HCT116 (cell line): ENCODE results near the gene COA3. TPM values are rescaled to one million over a fixed set of nuclear protein-coding genes. Genes with fewer than 3 reads are reported as not detected.

Experiments used
- ATAC-seq: fragments of 200-7000 bp; cut with Tn5 transposase; 2 replicates; pipeline ENCODE4 v1.9.1; 2020; ENCODE audit warnings: mild to moderate bottlenecking, moderate library complexity
- BruUV-seq: library from RNA; stranded (reverse); fragments of 400-500 nt; replicated peaks from 2 replicates; lab custom pipeline; 2021; lab: Mats Ljungman, UMichigan
- CTCF ChIA-PET: fragments of 300-600 bp; sonication (Branson Sonifier 250); formaldehyde crosslinking; loops from one replicate; lab custom pipeline; 2021; ENCODE audit warnings: antibody characterized with exemption; lab: Charles Lee
- POLR2A ChIA-PET: fragments of 300-600, 350-600 bp; sonication (Branson Sonifier 250); formaldehyde crosslinking; loops from one replicate; lab custom pipeline; 2021; ENCODE audit warnings: antibody characterized with exemption; lab: Charles Lee
- RAD21 ChIA-PET, 2 experiments: fragments of 300-600 bp; sonication (Branson Sonifier 250); formaldehyde crosslinking; loops; one replicate each; lab custom pipeline; 2023; ENCODE audit warnings: low total read pairs in 2 of 2; ENCODE audit not compliant: uncharacterized antibody in 2 of 2, unreplicated experiment in 2 of 2, low non-redundant PET in 1 of 2; lab: Charles Lee
- DNase-seq: peaks from one replicate; pipeline ENCODE4 v3.0.0-alpha.2; 2010; ENCODE audit warnings: low read depth, low spot score
- H2AFZ ChIP-seq: fragments of 200-600 bp; shearing (Covaris generic), sonication (generic); 2 replicates; pipeline ENCODE4 v1.6.1; 2017; ENCODE audit warnings: low read depth, mixed run types, mixed read lengths, antibody characterized with exemption, low read length; ENCODE audit not compliant: poor library complexity, severe bottlenecking
- H3K27ac ChIP-seq: 2 replicates; pipeline ENCODE4 v1.5.1; 2012; ENCODE audit warnings: low read depth, low read length
- H3K27me3 ChIP-seq: fragments of 200-600 bp; sonication (generic); 2 replicates; pipeline ENCODE4 v1.6.1; 2016; ENCODE audit warnings: mixed run types, low read length, mixed read lengths; ENCODE audit not compliant: insufficient read depth
- H3K36me3 ChIP-seq, 2 experiments: fragments of 200-500 bp in 1 of 2; fragments of 200-600 bp in 1 of 2; sonication (Bioruptor generic) in 1 of 2; sonication (generic) in 1 of 2; 2 replicates each; pipeline versions ENCODE4 v1.5.1 to v1.6.1; 2014 to 2016; ENCODE audit warnings: low read length in 2 of 2, inconsistent platforms in 1 of 2, mixed read lengths in 1 of 2, mixed run types in 1 of 2; ENCODE audit not compliant: insufficient read depth in 2 of 2, control insufficient read depth in 1 of 2
- H3K4me1 ChIP-seq, 2 experiments: fragments of 200-600 bp in 1 of 2; sonication (generic) in 1 of 2; 2 replicates each; pipeline versions ENCODE4 v1.5.1 to v1.6.1; 2012 to 2017; ENCODE audit warnings: low read length in 2 of 2, inconsistent platforms in 1 of 2, mild to moderate bottlenecking in 1 of 2, mixed read lengths in 1 of 2, mixed run types in 1 of 2, moderate library complexity in 1 of 2; ENCODE audit not compliant: insufficient read depth in 2 of 2, control insufficient read depth in 1 of 2
- H3K4me2 ChIP-seq: fragments of 200-600 bp; sonication (generic); 2 replicates; pipeline ENCODE4 v1.6.1; 2017; ENCODE audit warnings: mixed run types, low read length, mixed read lengths
- H3K4me3 ChIP-seq, 2 experiments: fragments of 200-600 bp in 1 of 2; sonication (generic) in 1 of 2; replicated peaks in 1 of 2; 2 replicates each; pipeline ENCODE4 v1.5.1; 2011 to 2016; ENCODE audit warnings: low read length in 2 of 2, control low read depth in 1 of 2, low read depth in 1 of 2, mild to moderate bottlenecking in 1 of 2, mixed read lengths in 1 of 2, mixed run types in 1 of 2
- H3K79me2 ChIP-seq: fragments of 200-600 bp; sonication (generic); 2 replicates; pipeline ENCODE4 v1.6.1; 2017; ENCODE audit warnings: mild to moderate bottlenecking, mixed run types, low read length, moderate library complexity, mixed read lengths; ENCODE audit not compliant: insufficient read depth
- H3K9ac ChIP-seq: fragments of 200-600 bp; sonication (generic); 2 replicates; pipeline ENCODE4 v1.6.1; 2016; ENCODE audit warnings: low read length, mixed read lengths
- H3K9me2 ChIP-seq: fragments of 200-600 bp; sonication (generic), shearing (Covaris generic); 2 replicates; pipeline ENCODE4 v1.6.1; 2017; ENCODE audit warnings: mixed run types, mild to moderate bottlenecking, moderate library complexity; ENCODE audit not compliant: insufficient read depth
- H3K9me3 ChIP-seq, 2 experiments: fragments of 200-500 bp in 1 of 2; fragments of 200-600 bp in 1 of 2; sonication (Bioruptor generic) in 1 of 2; sonication (generic) in 1 of 2; 2 replicates each; pipeline ENCODE4 v1.6.1; 2014 to 2017; ENCODE audit warnings: low read length in 2 of 2, mixed read lengths in 2 of 2, inconsistent platforms in 1 of 2, low read depth in 1 of 2, mild to moderate bottlenecking in 1 of 2, mixed run types in 1 of 2, moderate library complexity in 1 of 2; ENCODE audit not compliant: control insufficient read depth in 1 of 2, insufficient read depth in 1 of 2
- H4K20me1 ChIP-seq: fragments of 200-600 bp; sonication (generic), shearing (Covaris generic); 2 replicates; pipeline ENCODE4 v1.6.1; 2017; ENCODE audit warnings: mixed run types, mild to moderate bottlenecking, moderate library complexity; ENCODE audit not compliant: insufficient read depth
- CEBPB ChIP-seq: IDR thresholded peaks from 2 replicates; pipeline ENCODE4 v1.6.1; 2012; ENCODE audit warnings: low read depth
- CTCF ChIP-seq, 3 experiments: fragments of 200-600 bp in 1 of 3; sonication (generic) in 1 of 3; IDR thresholded peaks in 2 of 3; conservative IDR thresholded peaks in 1 of 3; 2 replicates each; pipeline ENCODE4 v1.5.1; 2012 to 2017; ENCODE audit warnings: low read depth in 2 of 3, low read length in 2 of 3, antibody characterized with exemption in 1 of 3, borderline replicate concordance in 1 of 3, control low read depth in 1 of 3, mild to moderate bottlenecking in 1 of 3, mixed read lengths in 1 of 3, mixed run types in 1 of 3, moderate library complexity in 1 of 3; ENCODE audit not compliant: insufficient read depth in 1 of 3
- EGR1 ChIP-seq: IDR thresholded peaks from 2 replicates; pipeline ENCODE4 v1.6.1; 2012; ENCODE audit warnings: low read depth
- EZH2 ChIP-seq: fragments of 200-600 bp; sonication (generic); IDR thresholded peaks from 2 replicates; pipeline ENCODE4 v1.6.1; 2017; ENCODE audit warnings: antibody characterized with exemption, mixed run types
- EZH2phosphoT487 ChIP-seq: fragments of 200-600 bp; IDR thresholded peaks from 2 replicates; pipeline ENCODE4 v1.6.1; 2018; ENCODE audit warnings: antibody characterized with exemption, borderline replicate concordance
- FOSL1 ChIP-seq: IDR thresholded peaks from 2 replicates; pipeline ENCODE4 v1.6.1; 2012; ENCODE audit warnings: low read depth
- MAX ChIP-seq: IDR thresholded peaks from 2 replicates; pipeline ENCODE4 v1.6.1; 2012
- POLR2A ChIP-seq: IDR thresholded peaks from 2 replicates; pipeline ENCODE4 v1.7.0; 2011; ENCODE audit warnings: borderline replicate concordance; ENCODE audit not compliant: insufficient read depth, insufficient read length; ENCODE audit errors: extremely low read depth
- POLR2AphosphoS5 ChIP-seq: IDR thresholded peaks from 2 replicates; pipeline ENCODE4 v1.6.1; 2011; ENCODE audit warnings: mild to moderate bottlenecking, low read depth, low read length, moderate library complexity
- RAD21 ChIP-seq: IDR thresholded peaks from 2 replicates; pipeline ENCODE4 v1.6.1; 2012; ENCODE audit warnings: low read depth, mild to moderate bottlenecking
- SIN3A ChIP-seq: IDR thresholded peaks from 2 replicates; pipeline ENCODE4 v1.6.1; 2012; ENCODE audit warnings: low read depth
- SP1 ChIP-seq: IDR thresholded peaks from 2 replicates; pipeline ENCODE4 v1.6.1; 2012; ENCODE audit warnings: low read depth
- SRF ChIP-seq: IDR thresholded peaks from 2 replicates; pipeline ENCODE4 v1.6.1; 2012; ENCODE audit warnings: low read depth
- TCF7L2 ChIP-seq: IDR thresholded peaks from 2 replicates; pipeline ENCODE4 v1.7.0; 2011; ENCODE audit warnings: borderline replicate concordance, inconsistent platforms; ENCODE audit not compliant: insufficient read depth, insufficient read length; ENCODE audit errors: extremely low read depth
- YY1 ChIP-seq: IDR thresholded peaks from 2 replicates; pipeline ENCODE4 v1.6.1; 2011; ENCODE audit warnings: low read length, low read depth, moderate library complexity, mild to moderate bottlenecking; ENCODE audit not compliant: insufficient replicate concordance; ENCODE audit errors: extremely low read depth
- ZBTB33 ChIP-seq: IDR thresholded peaks from 2 replicates; pipeline ENCODE4 v1.6.1; 2011; ENCODE audit warnings: mild to moderate bottlenecking, low read length, moderate library complexity; ENCODE audit not compliant: insufficient replicate concordance; ENCODE audit errors: extremely low read depth
- ZFX ChIP-seq: fragments of 450-650 bp; IDR thresholded peaks from 2 replicates; pipeline ENCODE4 v1.6.1; 2017
- ZNF274 ChIP-seq: fragments of 200-500 bp; sonication (Bioruptor generic); IDR thresholded peaks from 2 replicates; pipeline ENCODE4 v1.6.1; 2014; ENCODE audit warnings: mild to moderate bottlenecking, low read depth, low read length, inconsistent platforms
- intact Hi-C: fragments of 100-400 bp; cut with micrococcal nuclease; formaldehyde crosslinking; loops from 2 replicates; pipeline ENCODE4 v1.10.0; 2022
- total RNA-seq: library from RNA; stranded (reverse); gene quantifications from one replicate; pipeline ENCODE4 v1.2.1, GENCODE V29; 2021; ENCODE audit not compliant: unreplicated experiment
- TF ChIP-seq, protein P1 (sequence below): IDR thresholded peaks from 2 replicates; pipeline ENCODE4 v1.6.1; 2012
- TF ChIP-seq, protein P2 (sequence below): IDR thresholded peaks from 2 replicates; pipeline ENCODE4 v1.6.1; 2012; ENCODE audit warnings: low read depth

The COA3 gene
- total RNA-seq, 1 experiment from 2014 or later, result 37.1 TPM

DNA sequence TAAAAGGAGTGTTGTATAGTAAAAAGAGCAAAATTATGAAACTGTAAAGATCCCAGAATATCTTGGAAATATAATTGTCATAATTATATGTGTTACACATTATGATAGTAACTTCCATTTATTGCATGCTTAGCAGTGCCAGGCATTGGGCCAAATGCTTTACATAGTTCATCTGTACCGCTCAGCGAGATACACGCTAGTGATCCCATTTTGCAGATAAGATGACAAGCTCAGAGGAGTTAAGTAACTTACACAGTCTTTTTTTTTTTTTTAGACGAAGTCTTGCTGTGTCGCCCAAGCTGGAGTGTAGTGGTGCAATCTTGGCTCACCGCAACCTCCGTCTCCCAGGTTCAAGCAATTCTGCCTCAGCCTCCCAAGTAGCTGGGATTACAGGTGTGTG, 46.9 kb downstream of the COA3 start:
- CTCF ChIA-PET, result interaction anchor here (3.1 kb wide), 1 partner anchor 12 kb away, joined by 24 read pairs; no protein-coding TSS in a partner anchor
- TF ChIP-seq YY1 (no peak), EZH2phosphoT487 (no peak), POLR2A (no peak), ZBTB33 (no peak), SRF (no peak), SP1 (no peak), CEBPB (no peak), RAD21 (no peak), TCF7L2 (no peak), POLR2AphosphoS5 (no peak), ZFX (no peak), CTCF (IDR thresholded peaks at IDR 0.05 in 2 of 3, conservative IDR thresholded peaks at IDR 0.05 in 1 of 3; ENCODE audit: borderline replicate concordance in 1 of 3, insufficient read depth in 1 of 3, low read depth in 2 of 3, low read length in 2 of 3) (no peak), ZNF274 (no peak), FOSL1 (no peak), SIN3A (no peak), MAX (no peak), EGR1 (no peak), EZH2 (no peak)
- TF ChIP-seq, protein P1, sequence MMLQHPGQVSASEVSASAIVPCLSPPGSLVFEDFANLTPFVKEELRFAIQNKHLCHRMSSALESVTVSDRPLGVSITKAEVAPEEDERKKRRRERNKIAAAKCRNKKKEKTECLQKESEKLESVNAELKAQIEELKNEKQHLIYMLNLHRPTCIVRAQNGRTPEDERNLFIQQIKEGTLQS, result no peak
- TF ChIP-seq, protein P2, sequence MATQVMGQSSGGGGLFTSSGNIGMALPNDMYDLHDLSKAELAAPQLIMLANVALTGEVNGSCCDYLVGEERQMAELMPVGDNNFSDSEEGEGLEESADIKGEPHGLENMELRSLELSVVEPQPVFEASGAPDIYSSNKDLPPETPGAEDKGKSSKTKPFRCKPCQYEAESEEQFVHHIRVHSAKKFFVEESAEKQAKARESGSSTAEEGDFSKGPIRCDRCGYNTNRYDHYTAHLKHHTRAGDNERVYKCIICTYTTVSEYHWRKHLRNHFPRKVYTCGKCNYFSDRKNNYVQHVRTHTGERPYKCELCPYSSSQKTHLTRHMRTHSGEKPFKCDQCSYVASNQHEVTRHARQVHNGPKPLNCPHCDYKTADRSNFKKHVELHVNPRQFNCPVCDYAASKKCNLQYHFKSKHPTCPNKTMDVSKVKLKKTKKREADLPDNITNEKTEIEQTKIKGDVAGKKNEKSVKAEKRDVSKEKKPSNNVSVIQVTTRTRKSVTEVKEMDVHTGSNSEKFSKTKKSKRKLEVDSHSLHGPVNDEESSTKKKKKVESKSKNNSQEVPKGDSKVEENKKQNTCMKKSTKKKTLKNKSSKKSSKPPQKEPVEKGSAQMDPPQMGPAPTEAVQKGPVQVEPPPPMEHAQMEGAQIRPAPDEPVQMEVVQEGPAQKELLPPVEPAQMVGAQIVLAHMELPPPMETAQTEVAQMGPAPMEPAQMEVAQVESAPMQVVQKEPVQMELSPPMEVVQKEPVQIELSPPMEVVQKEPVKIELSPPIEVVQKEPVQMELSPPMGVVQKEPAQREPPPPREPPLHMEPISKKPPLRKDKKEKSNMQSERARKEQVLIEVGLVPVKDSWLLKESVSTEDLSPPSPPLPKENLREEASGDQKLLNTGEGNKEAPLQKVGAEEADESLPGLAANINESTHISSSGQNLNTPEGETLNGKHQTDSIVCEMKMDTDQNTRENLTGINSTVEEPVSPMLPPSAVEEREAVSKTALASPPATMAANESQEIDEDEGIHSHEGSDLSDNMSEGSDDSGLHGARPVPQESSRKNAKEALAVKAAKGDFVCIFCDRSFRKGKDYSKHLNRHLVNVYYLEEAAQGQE, result no peak
- TF ChIP-seq, all 23 proteins: peak for 0

More for the DNA sequence above, 46.9 kb downstream of the COA3 start:
- ATAC-seq (no peak), DNase-seq (no peak)
- H3K27me3 ChIP-seq, result no peaks in the 10 kb centered on the region
- ChIA-PET RAD21 (no interaction called here), POLR2A (no interaction called here)
- H3K27ac ChIP-seq, result no peak overlapping the region
- H2AFZ ChIP-seq, result no peak overlapping the region
- H3K36me3 ChIP-seq, result no peaks in the 10 kb centered on the region
- no peaks in the 10 kb centered on the region for H3K9me3 ChIP-seq
- no TSS peak for BruUV-seq
- H3K4me2 ChIP-seq, result no peak overlapping the region
- H3K79me2 ChIP-seq, result no peaks in the 10 kb centered on the region
- H3K9ac ChIP-seq, result no peak overlapping the region
- H3K4me1 ChIP-seq, result no peaks in the 10 kb centered on the region
- intact Hi-C loops, result no loop called here
- H3K9me2 ChIP-seq, result no peaks in the 10 kb centered on the region
- no peak overlapping the region for H3K4me3 ChIP-seq
- H4K20me1 ChIP-seq, result no peaks in the 10 kb centered on the region
